ENCODE data around the gene MUTYH. TPM values are rescaled to one million over a fixed set of nuclear protein-coding genes. Genes with fewer than 3 reads are reported as not detected.
A peak's percentile ranks its signal among the peaks of the same experiment; 100 is the strongest.

Gene MUTYH
- total and polyA plus RNA-seq, 3 donors from 2014 or later, result 15.1 to 31.5 (median 26.8) TPM

GRCh38 chr1:45306905-45307304 is 33.3 kb downstream of the MUTYH start:
- WGBS, 2 donors, result 84 to 86% methylated on average over 3 of the region's 3 CpGs
- TF ChIP-seq POLR2A (IDR thresholded peaks at IDR 0.05), result no peak
- no peak for TF ChIP-seq CTCF (IDR thresholded peaks at IDR 0.05)
- H3K4me3 ChIP-seq, result no peak overlapping the region
- no peak overlapping the region for H3K27ac ChIP-seq
- no peak for DNase-seq
- intact Hi-C loops (cut with DNase I; ENCODE audit: low total_unique reads), result no loop called here
- H3K9me3 ChIP-seq, result no peaks in the 10 kb centered on the region
- H3K27me3 ChIP-seq, result no peaks in the 10 kb centered on the region
- peaks cover 13% of the 10 kb centered on the region for H3K4me1 ChIP-seq
- no peaks in the 10 kb centered on the region for H3K36me3 ChIP-seq (ENCODE audit: low read depth, missing control alignments)

GRCh38 chr1:45306319-45306718 is 33.9 kb downstream of the MUTYH start:
- intact Hi-C loops (cut with DNase I; ENCODE audit: low total_unique reads), result no loop called here
- Histone ChIP-seq H3K27ac (no peak overlapping the region), H3K4me1 (peaks cover 13% of the 10 kb centered on the region), H3K9me3 (no peaks in the 10 kb centered on the region), H3K27me3 (no peaks in the 10 kb centered on the region), H3K4me3 (no peak overlapping the region), H3K36me3 (ENCODE audit: low read depth, missing control alignments) (no peaks in the 10 kb centered on the region)
- WGBS, 2 donors, result 63 to 64% methylated on average over 8 of the region's 8 CpGs
- TF ChIP-seq CTCF (IDR thresholded peaks at IDR 0.05), result no peak
- DNase-seq, result no peak

- H3K9me3 ChIP-seq, result no peaks in the 10 kb centered on the region
- H3K4me3 ChIP-seq, result no peak overlapping the region
- H3K36me3 ChIP-seq (ENCODE audit: low read depth, missing control alignments), result no peaks in the 10 kb centered on the region
- intact Hi-C loops (cut with DNase I; ENCODE audit: low total_unique reads), result no loop called here
- no peak for TF ChIP-seq CTCF (IDR thresholded peaks at IDR 0.05)
- no peak for TF ChIP-seq POLR2A (IDR thresholded peaks at IDR 0.05)
- peaks cover 13% of the 10 kb centered on the region for H3K4me1 ChIP-seq
- H3K27me3 ChIP-seq, result no peaks in the 10 kb centered on the region
- H3K27ac ChIP-seq, result peak overlapping the region in 1 of 2 donors; percentile 92
- DNase-seq, result no peak
- 66 to 68% methylated on average over 10 of the region's 10 CpGs for WGBS, 2 donors
Measured at GRCh38 chr1:45305231-45305630, 35.0 kb downstream of the MUTYH start.

- TF ChIP-seq POLR2A (IDR thresholded peaks at IDR 0.05) (no peak), CTCF (IDR thresholded peaks at IDR 0.05) (no peak)
- intact Hi-C loops (cut with DNase I; ENCODE audit: low total_unique reads), result loop anchor here (5.0 kb wide), 1 partner anchor 292 kb away; the partner anchor contains the start of genes HECTD3 and UROD
Measured at GRCh38 chr1:45304311-45305081, 35.7 kb downstream of the MUTYH start.

More at GRCh38 chr1:45304311-45305081, 35.7 kb downstream of the MUTYH start:
- Histone ChIP-seq H3K36me3 (ENCODE audit: low read depth, missing control alignments) (no peaks in the 10 kb centered on the region), H3K9me3 (no peaks in the 10 kb centered on the region), H3K4me3 (peak overlapping the region; percentile 75 to 89), H3K27ac (peak overlapping the region; percentile 81 to 92), H3K4me1 (peaks cover 13% of the 10 kb centered on the region), H3K27me3 (no peaks in the 10 kb centered on the region)
- peak; percentile 34 for DNase-seq
- WGBS, 2 donors, result 34 to 38% methylated on average over 9 to 15 of the region's 15 CpGs
